GM12874 (cell line): Measurements from ENCODE around the gene NDUFAF8.

ENCODE experiments used
- TF ChIP-seq, protein P1 (sequence below): IDR thresholded peaks from 2 replicates; pipeline ENCODE4 v1.5.1; 2011; ENCODE audit warnings: low read depth, mild to moderate bottlenecking, control low read depth, low read length, moderate library complexity; ENCODE audit not compliant: insufficient read depth

Gene NDUFAF8

DNA sequence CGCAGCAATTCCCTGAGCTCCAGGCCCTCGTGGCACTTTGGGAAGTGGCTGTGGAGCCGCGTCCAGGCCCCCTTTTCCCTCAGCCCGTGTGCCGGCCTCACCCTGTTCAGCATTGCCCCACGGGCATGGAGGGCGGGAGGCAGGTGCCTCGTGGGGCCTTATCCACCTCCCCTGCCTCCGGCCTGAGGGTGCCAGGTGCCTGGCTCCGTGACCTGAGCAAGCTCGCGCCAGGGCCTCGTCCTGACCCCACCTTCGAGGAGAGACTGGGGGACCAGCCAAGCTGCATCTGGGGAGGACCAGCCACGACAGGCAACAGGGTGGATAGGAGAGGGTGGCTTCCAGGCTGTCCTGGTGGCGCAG is 46.1 kb upstream of the NDUFAF8 start:
- TF ChIP-seq, protein P1, sequence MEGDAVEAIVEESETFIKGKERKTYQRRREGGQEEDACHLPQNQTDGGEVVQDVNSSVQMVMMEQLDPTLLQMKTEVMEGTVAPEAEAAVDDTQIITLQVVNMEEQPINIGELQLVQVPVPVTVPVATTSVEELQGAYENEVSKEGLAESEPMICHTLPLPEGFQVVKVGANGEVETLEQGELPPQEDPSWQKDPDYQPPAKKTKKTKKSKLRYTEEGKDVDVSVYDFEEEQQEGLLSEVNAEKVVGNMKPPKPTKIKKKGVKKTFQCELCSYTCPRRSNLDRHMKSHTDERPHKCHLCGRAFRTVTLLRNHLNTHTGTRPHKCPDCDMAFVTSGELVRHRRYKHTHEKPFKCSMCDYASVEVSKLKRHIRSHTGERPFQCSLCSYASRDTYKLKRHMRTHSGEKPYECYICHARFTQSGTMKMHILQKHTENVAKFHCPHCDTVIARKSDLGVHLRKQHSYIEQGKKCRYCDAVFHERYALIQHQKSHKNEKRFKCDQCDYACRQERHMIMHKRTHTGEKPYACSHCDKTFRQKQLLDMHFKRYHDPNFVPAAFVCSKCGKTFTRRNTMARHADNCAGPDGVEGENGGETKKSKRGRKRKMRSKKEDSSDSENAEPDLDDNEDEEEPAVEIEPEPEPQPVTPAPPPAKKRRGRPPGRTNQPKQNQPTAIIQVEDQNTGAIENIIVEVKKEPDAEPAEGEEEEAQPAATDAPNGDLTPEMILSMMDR: no peak

- TF ChIP-seq, protein P1: no peak
Measured at GRCh38 chr17:81193470-81194224, 45.5 kb upstream of the NDUFAF8 start.

DNA sequence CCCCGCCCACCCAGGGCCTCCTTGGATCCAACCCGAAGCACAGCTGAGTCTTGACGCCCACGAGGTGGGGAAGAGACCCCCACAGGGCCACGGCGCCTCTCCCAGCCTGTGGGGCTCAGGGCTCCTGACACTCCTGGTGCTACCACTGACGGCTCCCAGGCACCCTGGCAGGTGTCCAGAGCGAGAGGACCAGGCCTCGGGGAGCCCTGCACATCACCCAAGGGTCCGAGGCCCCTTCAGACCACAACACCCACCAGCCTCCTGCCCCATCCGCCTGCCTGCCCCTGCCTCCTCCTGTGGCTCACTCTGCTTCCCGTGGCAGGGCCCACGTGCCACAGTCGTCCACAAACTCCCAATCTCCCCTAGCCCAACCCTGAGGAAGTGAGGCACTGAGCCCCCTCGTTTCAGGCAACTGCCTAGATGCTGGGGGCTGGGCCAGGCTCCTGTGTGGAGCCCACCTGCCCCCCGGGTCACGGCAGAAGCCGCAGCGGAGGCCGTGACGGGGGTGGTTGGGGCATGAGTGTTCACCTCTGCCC is 44.8 kb upstream of the NDUFAF8 start:
- TF ChIP-seq, protein P1: no peak

GRCh38 chr17:81194941-81195901 is 43.9 kb upstream of the NDUFAF8 start:
- TF ChIP-seq, protein P1: no peak

- TF ChIP-seq, protein P1: no peak
Measured at GRCh38 chr17:81195941-81196495, 43.1 kb upstream of the NDUFAF8 start.

- TF ChIP-seq, protein P1: no peak
Measured at GRCh38 chr17:81196505-81197408, 42.4 kb upstream of the NDUFAF8 start.
